Measurements from ENCODE around the gene CD58.
"Not testable (repeated sequence)": the region's sequence is repeated elsewhere in the genome, so short reads cannot be mapped to it uniquely, and the experiment has no call there.

Gene CD58

DNA sequence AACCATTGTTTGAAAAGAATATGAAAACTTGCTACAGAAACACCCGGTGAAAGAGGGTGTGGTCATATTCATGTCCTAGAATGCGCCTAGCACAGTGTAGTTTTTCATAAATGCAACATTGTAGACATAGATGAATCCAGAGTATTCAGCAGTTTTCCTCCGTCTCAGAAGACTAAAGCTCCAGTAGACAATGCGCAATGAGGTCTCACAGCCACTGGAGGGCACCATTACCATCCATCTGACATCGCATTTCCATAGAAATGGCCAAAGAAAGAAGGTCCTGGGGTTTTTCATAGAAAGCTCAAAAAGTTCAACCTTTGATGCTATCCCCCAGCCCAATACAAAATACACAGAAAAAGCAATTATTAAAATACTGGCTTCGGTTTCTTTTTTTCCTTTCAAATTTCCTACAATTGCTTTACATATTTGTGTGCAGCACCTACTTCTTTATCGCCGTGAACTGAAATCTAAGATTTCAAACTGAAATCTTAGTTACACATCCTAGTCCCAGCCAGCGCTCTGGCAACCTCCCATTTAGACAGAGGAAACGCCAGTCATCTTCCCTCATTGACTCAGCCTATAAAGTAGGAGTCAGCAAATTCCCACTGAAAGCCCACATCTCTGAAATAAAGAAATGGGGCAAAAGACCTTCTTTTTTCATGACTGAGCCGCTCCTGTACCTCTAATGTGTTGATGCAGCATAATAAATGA, 3.9 kb upstream of the CD58 start:
- in situ Hi-C loops (cut with HindIII; ENCODE audit: low pct_ligation_motif_present, low pct_unique_long_range_greater_than_20kb, low sequenced_read_pairs) = no loop called here

DNA sequence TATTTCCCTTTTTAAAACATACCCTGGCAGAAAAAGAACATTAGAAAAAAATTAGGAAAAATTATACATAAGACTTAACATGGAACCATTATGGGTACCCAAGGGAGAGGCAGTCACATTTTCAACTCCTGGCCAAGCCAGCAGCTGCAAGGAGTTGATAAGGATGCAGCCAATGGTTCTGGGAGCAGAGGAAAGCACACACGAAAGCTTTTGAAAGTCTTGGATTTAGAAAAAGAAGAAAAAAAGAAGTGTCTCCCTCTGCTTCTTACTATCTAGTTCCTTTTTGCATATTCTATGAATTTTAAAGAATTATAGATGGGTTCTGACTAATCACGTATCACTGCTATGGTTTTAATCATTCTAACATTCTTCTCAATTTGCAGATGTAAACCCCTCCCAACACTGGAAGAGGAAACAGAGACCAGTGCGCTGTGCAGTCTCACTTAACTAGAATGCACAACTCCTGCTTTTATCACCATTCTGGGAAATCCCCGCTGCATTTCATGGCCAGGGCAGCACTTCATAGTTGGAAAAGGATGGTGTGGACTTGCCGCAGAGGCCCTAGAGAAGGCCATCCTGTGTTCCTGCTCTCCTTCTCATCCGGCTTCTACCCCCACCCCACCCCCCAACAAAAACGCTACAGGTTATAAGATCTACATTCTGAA, 2.7 kb upstream of the CD58 start:
- in situ Hi-C loops (cut with HindIII; ENCODE audit: low pct_ligation_motif_present, low pct_unique_long_range_greater_than_20kb, low sequenced_read_pairs) = no loop called here
- DNase-seq = no peak

More for the DNA sequence above, 3.9 kb upstream of the CD58 start:
- peak; percentile 65 for DNase-seq

DNA sequence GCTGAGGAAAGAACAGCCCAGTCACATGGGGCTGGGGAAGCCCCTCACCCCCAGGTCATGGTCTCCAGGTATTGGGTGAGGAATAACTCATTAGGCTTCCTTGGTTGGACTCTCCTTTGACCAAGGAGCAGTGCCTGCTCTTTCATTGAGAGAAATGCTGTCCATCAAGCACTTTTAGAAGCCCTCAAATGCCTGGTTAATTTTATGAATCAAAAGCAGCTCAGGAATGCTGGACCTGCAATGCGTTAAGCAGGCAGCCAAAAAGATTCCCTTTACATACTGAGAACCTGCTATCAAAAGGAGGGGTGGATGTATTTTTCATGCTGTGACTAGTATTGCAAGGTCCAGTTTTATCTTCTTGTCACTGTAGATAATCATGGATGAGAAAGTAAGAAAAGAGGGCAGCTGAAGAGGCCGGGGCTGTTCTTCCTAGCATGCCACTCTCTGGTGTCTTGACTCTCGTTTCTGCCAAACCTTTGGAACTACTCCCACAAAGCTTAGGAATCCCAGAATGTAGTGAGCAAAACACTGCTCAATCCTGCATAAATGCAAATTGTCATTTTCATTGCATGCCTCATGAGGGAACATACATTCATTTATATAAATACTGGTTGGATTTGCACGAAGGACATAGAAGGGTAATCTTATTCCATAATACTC, 2.1 kb upstream of the CD58 start:
- in situ Hi-C loops (cut with HindIII; ENCODE audit: low pct_ligation_motif_present, low pct_unique_long_range_greater_than_20kb, low sequenced_read_pairs) = no loop called here
- DNase-seq = no peak

DNA sequence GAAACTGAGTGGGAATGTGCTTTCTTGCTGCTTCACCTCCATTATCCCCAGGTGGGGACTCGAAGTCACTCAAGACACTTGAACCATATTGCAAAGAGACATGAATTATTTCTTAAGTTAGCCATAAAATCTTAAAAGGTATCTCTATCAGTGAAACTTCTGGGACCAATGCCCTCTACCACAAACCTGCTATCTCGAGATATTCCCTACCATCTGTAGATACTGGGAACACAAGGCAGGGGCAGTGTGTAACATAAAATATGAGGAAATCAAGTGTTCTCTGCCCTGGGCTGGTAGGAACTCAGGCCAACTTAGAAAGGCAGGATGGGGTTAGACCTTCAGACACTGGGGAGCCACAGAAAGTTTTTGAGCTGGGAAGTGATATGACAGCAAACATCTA, 1.3 kb upstream of the CD58 start:
- in situ Hi-C loops (cut with HindIII; ENCODE audit: low pct_ligation_motif_present, low pct_unique_long_range_greater_than_20kb, low sequenced_read_pairs) = no loop called here
- no peak for DNase-seq

DNA sequence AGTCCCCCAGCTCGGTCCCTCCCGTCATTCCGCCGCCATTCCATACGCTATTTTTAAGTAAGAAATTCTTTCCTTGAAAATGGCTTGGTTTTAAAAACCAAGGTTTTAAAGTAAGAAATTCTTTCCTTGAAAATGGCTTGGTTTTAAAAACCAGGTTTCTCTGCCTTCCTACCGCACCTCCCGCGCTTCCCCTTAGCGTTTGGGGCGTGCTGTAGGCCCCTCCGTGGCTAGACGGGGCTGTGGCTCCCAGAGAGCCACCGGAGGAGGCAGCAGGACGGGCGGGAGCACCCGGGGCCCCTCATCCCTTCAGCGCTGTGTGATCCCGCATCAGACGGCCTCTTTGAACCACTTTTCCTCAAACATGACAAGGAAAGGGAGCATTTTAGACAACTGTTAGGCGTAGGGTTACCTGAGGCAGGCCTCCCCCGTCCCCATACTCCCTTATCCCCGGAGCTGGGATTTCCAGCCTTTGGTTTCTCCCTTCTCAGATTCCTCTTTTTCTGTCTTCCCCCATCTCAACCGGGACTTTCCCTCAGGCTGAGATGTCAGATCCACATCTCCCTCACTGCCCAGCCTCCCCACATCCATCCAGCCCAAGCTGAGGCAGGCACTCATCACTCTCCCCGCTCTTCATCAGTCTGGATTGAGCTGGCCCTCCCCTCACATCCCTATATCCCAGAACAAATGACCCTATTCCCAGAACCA, 541 bp upstream of the CD58 start:
- no peak for DNase-seq

DNA sequence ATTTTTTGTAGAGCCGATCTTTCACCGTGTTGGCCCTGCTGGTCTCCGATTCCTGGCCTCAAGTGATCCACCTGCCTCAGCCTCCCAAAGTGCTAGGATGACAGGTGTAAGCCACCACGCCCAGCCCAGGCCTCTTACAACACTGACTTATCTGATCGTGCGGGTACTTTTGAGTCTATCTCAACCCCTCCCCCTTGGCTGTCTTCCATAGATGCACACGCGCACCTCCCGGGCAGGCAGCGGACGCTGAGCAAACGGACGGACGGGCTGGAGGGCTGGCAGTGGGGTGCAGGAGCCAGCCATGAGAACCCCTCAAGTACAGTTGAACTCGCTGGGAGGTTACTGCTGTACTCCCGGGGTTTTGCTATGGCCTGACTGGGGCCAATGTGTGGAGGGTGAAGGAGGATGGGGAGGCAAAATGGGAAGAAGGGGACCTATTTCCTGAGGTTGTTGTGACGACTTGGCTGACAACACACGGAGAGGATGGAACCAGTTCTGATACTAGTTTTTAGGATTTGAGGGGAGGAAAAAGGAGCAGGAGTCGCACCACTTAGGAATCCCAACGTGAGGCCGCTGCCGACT, 959 bp downstream of the CD58 start:
- in situ Hi-C loops (cut with HindIII; ENCODE audit: low pct_ligation_motif_present, low pct_unique_long_range_greater_than_20kb, low sequenced_read_pairs) = no loop called here
- peak; percentile 42 for DNase-seq

More for the DNA sequence above, 541 bp upstream of the CD58 start:
- in situ Hi-C loops (cut with HindIII; ENCODE audit: low pct_ligation_motif_present, low pct_unique_long_range_greater_than_20kb, low sequenced_read_pairs) = no loop called here

DNA sequence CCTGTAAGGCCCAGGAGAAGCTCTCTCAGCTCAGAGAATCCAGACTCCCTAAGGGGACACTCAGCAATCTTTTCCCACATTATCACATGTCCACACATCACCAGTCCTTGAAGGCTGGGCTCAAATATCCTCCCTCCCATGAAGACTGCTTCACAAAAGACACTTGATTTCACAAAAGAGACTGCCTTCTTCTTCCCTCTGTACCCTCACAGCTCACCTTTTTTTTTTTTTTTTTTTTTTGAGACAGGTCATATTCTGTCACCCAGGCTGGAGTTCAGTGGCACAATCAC, 1.5 kb downstream of the CD58 start:
- no peak for DNase-seq
- in situ Hi-C loops (cut with HindIII; ENCODE audit: low pct_ligation_motif_present, low pct_unique_long_range_greater_than_20kb, low sequenced_read_pairs) = no loop called here

DNA sequence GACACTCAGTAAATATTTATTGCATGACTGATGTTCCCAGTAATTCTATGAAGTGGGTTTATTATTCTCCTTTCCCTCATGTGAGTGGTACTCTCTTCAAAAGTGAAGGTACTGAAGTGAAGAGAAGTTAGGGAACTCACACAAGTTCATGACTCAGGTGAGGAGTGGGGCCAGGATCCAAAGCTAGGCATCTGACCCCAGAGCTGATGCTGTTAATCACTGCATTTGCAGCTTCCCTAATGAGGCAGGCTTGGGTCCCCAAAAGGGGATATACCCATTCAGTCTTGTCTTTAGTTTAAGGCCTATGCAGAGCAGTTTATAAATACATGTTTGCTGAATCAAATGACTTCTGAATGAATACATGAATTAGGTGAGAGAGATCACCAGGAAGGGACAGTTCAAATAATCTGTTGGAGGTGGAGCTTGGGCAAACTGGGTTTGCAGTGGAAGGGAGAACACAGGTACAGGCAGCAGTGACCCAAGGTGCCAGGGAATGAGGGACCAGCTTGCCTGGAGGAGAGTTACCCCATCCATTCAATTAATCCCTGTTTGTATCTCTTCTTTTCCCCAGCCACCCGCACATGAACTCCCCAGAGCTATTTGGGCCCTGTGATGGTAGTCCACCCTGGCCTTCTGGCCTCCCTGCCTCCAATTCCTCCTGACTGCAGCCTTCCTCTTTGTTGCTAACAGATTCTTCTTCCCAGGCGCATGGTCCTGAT, 2.0 kb downstream of the CD58 start:
- no peak for DNase-seq
- in situ Hi-C loops (cut with HindIII; ENCODE audit: low pct_ligation_motif_present, low pct_unique_long_range_greater_than_20kb, low sequenced_read_pairs) = no loop called here

DNA sequence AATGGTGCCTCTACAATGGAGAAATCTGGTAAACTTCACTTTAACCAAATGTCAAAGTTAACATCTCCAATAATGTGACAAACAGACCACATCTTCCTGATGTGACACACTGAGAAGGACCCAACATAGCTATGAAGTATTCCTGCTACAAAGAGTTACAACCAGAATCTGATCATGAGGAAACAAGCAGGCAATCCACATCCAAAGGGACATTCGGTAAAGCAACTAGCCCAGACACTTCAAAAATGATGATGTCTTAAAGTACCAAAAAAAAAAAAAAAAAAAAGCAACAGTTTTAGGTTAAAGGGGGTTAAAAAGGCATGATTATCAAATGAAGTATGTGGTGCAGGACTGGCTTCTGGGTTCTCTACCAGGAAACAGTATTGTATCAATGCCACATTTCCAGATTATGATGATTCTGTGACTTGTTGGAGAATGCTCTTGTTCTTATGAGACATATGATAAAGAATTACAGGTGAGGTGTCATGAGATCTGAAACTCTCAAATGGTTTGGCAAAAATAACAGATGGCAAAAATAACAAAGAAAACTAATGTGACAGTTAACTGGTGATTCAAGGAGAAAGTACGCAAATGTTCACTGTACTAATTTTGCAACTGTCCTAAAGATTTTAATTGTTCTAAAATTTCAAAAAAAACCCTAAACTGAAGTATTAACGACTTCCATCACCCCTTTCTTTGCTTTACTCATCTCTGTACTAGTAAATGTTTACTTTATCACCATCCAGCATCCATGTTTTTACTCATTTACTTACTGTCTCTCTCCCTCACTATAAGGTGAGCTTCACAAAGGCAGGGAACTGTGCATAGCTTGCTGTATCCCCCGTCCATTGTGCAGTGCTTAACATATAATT, 2.8 kb downstream of the CD58 start:
- in situ Hi-C loops (cut with HindIII; ENCODE audit: low pct_ligation_motif_present, low pct_unique_long_range_greater_than_20kb, low sequenced_read_pairs) = no loop called here
- DNase-seq = no peak

DNA sequence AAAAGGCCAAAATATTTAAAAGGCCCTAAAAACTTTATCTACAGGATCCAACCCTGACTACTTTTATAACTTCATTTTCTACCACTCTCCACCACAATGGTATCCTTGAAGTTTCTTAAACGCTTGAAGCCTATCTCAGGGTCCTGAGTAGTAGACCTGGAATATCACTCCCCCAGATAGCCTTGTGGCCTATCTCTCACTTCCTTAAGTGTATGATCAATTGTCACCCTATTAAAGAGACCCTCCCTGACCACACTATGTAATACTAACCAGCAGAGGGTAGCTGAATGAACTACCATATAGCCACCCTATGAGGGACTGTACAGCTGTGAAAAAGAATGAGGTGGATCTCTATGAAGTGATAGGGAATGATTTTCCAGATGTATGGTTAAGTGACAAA, 5.6 kb downstream of the CD58 start:
- in situ Hi-C loops (cut with HindIII; ENCODE audit: low pct_ligation_motif_present, low pct_unique_long_range_greater_than_20kb, low sequenced_read_pairs) = no loop called here

DNA sequence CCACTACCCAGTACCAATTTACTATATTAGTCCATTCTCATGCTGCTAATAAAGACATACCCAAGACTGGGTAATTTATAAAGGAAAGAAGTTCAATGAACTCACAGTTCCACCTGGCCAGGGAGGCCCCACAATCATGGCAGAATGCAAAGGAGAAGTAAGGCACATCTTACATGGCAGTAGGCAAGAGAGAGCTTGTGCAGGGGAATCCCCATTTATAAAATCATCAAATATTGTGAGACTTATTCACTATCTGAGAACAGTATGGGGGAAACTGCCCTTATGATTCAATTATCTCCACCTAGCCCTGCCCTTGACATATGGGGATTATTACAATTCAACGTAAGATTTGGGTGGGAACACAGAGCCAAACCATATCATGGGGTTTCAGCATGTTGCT, 6.4 kb downstream of the CD58 start:
- DNase-seq = no peak
- in situ Hi-C loops (cut with HindIII; ENCODE audit: low pct_ligation_motif_present, low pct_unique_long_range_greater_than_20kb, low sequenced_read_pairs) = no loop called here

More for the DNA sequence above, 5.6 kb downstream of the CD58 start:
- no peak for DNase-seq

DNA sequence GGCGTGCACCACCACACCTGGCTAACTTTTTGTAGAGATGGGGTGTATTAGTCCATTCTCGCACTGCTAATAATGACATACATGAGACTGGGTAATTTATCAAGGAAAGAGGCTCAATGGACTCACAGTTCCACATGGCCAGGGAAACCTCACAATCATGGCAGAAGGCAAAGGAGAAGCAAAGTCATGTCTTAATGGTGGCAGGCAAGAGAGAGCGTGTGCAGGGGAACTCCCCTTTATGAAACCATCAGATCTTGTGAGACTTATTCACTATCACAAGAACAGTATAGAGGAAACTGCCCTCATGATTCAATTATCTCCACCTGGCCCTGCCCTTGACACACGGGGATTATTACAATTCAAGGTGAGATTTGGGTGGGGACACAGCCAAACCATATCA, 8.4 kb downstream of the CD58 start:
- DNase-seq; in situ Hi-C loops (cut with HindIII; ENCODE audit: low pct_ligation_motif_present, low pct_unique_long_range_greater_than_20kb, low sequenced_read_pairs): not testable (repeated sequence)

DNA sequence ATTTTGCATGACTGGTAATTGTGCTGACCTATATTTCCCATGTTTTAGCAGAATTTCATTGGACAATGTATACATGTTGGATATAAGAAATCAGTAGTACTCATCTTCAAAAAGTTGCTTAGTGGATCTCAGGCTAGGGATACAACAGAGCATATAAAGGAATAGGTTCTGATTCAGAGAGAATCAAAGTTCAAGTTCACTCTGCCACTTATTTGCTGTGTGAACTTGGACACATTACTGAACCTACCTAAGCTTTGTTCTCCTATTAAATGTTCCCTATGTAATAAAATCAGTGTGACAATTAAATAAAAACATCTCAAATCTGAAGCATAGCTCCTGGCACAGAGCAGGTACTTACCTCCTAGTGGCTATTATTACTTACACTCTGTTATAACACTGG, 9.3 kb downstream of the CD58 start:
- in situ Hi-C loops (cut with HindIII; ENCODE audit: low pct_ligation_motif_present, low pct_unique_long_range_greater_than_20kb, low sequenced_read_pairs) = no loop called here

DNA sequence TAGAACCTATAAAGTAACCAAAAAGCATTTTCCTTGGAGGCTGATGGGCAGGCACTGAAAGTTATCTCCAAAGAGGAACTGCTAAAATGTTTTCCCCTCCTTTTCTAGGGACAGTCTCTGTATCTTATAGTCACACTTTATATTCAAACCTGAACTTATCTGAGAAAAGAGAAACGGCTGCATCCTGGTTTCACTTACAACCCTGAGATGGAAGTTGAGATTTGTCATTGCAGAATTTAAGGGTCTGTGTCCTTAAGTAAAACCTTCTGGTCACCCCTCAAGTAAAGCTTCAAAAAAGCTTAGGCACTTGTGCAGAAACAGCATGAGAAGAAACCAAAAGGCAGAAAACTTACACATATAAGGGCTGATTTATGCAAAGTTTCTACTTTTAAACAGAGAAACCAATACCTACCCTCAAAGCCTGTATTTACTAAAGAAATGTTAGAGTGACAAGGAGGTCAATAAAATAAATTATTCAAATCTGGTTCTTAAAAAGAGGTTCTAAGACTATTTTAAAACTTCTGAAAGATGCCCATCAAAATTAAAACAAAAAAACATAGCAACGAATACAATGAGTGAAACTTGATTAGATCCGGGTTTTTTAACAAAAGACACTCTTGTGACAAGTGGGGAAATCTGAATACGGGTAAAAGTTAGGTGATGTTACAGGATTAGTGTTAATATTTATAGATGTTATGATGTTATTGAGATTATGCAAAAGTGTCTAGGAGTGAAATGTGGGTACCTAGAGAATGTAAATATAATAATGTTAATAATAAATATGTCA, 9.9 kb downstream of the CD58 start:
- DNase-seq = no peak
- in situ Hi-C loops (cut with HindIII; ENCODE audit: low pct_ligation_motif_present, low pct_unique_long_range_greater_than_20kb, low sequenced_read_pairs) = no loop called here

More for the DNA sequence above, 9.3 kb downstream of the CD58 start:
- DNase-seq = no peak

DNA sequence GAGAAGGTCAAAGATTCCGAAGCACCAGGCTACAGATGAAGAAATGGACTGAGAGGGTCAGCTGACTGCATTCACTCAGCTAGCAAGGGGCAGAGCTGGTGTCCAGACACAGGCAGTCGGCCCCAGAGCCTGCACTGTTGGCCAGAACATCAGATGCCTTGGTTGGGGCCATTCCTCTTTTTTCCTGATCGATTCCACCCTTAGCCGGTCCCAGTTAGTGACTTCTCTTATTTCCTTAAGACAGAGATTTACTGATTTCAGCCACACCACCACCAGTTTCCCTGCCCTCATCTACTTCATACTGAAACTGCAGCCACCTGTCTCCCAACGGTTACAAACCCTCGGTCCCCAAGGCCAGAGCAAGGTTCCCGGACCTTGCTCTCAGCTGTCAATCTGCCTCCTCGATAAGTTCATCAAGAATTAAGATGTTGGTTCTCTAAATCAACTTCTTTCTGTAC, 11.5 kb downstream of the CD58 start:
- no peak for DNase-seq
- in situ Hi-C loops (cut with HindIII; ENCODE audit: low pct_ligation_motif_present, low pct_unique_long_range_greater_than_20kb, low sequenced_read_pairs) = no loop called here

DNA sequence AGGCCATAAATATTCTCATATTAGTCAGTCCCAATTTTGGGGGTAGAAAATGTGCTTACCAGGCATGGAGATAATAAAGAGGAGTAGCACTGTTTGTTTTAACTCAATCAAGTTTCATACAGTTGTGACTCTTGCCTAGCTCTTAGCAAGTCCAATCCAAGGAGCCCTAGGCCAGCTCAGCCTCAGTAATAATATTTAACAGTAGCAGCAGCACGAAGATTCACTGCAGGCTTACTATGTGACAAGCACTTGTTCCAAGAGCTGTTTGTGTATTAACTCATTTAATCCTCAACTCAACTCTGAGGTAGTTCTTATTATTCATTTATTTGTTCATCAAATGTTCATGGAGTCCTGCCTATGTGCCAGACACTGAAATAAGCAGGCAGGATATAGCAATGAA, 12.3 kb downstream of the CD58 start:
- in situ Hi-C loops (cut with HindIII; ENCODE audit: low pct_ligation_motif_present, low pct_unique_long_range_greater_than_20kb, low sequenced_read_pairs) = no loop called here
- DNase-seq = no peak

DNA sequence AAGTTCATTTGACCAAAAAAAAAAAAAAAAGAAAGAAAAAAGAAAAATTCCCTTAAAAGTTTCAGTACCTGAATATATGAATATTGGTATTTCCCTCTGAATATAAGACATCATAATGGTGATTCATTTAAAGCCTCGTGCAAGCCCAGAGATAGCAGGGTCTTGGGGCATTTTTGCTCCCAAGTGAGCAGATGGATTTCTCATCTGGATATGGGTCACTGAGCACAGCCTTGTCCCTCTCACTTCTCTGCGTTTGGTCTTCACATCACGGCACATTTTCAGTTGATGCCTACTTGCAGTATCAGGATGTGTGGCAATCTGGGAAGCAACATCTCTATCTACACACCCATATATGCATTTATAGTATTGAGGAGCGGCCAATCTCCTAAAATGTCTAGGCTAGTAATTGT, 12.7 kb downstream of the CD58 start:
- no peak for DNase-seq
- in situ Hi-C loops (cut with HindIII; ENCODE audit: low pct_ligation_motif_present, low pct_unique_long_range_greater_than_20kb, low sequenced_read_pairs) = no loop called here
